GM18951 (cell line): Measurements from ENCODE around the gene STXBP1.

Experiments used
- POLR2A ChIP-seq: IDR thresholded peaks from 4 replicates; pipeline ENCODE4 v1.6.1; 2011; ENCODE audit warnings: mild to moderate bottlenecking; ENCODE audit not compliant: insufficient read length, insufficient read depth; ENCODE audit errors: extremely low read depth
- in situ Hi-C: fragments of 300-500 bp; cut with MboI; formaldehyde crosslinking; loops from one replicate; pipeline ENCODE4 v1.12.0; 2022; ENCODE audit warnings: low sequenced_read_pairs, mixed read lengths, inconsistent platforms; ENCODE audit not compliant: unreplicated experiment

The STXBP1 gene

DNA sequence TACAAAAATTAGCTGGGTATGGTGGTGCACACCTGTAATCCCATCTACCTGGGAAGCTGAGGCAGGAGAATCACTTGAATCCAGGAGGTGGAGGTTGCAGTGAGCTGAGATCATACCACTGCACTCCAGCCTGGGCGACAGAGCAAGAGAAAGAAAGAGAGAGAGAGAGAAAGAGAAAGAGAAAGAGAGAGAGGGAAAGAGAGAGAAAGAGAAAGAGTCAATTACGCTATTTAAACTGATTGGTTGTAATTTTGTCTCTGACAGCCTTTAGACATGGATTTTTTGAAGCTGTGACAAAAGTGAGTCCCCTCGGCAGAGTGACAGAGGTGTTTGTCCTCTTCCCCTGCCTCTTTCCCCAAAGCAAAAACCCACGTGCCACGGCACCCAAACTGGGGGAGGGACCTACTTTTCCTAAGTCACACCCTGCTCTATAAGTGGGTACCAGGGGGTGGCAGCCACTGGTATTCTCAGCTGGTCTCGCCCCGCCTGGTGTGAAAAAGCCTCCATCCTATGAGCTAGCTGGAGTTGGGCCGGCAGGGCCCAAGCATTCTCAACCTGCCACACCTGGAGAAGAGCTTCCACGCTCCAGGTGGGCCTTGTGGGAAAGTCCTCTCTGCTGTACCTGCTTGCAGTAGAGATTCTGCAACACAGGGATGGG is 91.3 kb downstream of the STXBP1 start:
- TF ChIP-seq POLR2A, result no peak
- in situ Hi-C loops, result no loop called here

DNA sequence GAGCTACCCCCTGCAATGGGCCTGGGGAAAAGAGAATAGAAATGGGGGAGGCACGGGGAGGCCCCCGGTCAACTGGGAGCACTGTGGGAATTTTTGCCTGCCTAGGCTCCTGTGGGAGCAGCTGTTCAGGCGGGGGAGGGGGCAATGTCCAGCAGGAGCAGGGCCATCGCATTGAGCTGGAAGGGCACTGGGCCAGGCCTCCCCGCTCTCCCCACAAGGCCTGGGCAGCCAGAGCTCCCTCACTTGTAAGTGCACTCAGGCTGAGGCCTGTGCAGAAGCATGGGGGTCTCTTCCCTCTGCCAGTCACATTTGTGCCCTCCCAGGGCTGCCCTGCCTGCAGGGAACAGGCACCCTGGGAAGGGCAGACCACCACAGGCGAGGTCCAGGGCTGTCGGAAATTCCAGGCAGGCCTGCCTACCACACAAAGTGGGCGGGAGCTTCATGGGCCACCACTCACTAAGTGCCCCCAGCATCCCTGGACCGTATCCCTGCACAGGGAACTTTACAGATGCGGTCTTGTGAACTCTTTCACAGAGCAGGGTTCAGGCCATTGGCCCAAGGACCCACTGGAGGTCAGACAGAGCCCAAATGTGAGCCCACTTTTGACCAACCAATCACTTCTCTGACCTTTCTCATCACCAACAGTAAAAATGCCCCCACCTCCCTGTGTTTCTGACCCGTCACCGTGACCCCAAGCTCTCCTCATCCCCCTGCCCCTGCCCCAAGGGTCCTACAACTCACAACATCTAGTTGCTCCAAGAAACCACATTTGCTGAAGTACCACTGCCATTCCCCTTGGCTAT is 93.7 kb downstream of the STXBP1 start:
- in situ Hi-C loops, result no loop called here
- TF ChIP-seq POLR2A, result no peak

DNA sequence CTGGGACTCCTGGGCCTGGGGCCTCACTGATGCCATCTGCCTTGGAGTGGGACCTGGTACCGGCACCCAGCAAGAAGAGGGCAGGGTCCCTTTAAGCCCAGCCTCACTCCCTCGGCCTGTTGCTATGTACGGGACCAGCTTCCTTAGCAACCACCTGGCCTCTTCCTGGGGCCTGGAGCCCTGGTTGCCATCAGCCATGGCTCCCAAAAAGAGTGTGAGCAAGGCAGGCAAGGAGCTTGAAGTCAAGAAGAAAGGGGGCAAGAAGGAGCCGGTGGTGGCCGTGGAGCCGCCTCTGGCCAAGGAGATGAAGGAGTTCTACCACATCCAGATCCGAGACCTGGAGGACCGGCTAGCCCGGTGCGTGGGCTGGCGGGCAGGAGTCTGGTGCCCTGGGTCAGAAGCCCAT is 94.8 kb downstream of the STXBP1 start, which contains the start of gene CFAP157:
CFAP157 (plus strand) TSS at position 153 of the 406 bp plus-strand sequence; CDS start at position 197, 44 bp downstream.
- TF ChIP-seq POLR2A, result no peak
- in situ Hi-C loops, result no loop called here

DNA sequence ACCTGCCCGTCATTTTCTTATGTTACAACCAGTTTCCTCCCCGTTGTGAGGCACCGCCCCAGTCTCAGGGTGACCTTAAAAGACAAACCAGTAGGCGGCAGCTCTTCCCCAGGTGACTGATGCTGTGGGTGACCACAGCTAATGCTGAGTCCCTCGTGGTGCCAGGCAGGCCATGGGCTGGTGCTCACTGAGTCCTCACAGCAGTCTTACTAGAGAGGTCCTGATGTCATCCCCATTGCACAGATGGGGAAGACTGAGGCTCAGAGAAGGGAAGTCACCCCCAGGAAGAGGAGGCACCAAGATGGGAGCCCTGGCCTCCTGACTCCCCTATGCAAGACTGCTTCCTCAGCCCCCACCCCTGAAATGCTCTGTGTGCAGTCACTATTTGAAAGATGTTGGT is 95.7 kb downstream of the STXBP1 start:
- no peak for TF ChIP-seq POLR2A
- in situ Hi-C loops, result no loop called here

DNA sequence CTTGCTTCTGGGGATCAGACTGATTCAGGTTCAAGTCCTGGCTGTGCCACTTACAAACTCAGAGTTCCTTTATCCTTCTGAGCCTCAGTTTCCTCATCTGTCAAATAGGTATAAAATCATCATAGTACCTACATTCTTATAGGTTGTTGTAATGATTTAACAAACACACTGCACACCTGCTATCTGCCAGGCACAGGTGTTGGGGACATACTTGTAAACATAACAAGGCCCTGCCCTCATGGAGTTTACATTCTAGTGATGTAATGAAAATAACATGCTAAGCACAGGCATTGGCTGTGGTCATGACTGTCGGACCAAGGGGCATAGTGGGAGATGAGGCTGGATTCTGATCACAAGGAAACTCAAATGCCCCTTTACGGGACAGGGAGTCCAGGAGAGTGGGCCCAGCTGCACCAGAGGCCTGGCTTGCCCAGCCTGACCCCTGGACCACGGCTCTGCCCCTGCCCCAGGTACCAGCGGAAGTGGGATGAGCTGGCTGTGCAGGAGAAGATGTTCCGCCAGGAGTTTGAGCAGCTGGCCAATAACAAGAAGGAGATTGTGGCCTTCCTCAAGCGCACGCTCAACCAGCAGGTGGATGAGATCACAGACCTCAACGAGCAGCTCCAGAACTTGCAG is 97.0 kb downstream of the STXBP1 start:
- in situ Hi-C loops, result no loop called here
- no peak for TF ChIP-seq POLR2A

DNA sequence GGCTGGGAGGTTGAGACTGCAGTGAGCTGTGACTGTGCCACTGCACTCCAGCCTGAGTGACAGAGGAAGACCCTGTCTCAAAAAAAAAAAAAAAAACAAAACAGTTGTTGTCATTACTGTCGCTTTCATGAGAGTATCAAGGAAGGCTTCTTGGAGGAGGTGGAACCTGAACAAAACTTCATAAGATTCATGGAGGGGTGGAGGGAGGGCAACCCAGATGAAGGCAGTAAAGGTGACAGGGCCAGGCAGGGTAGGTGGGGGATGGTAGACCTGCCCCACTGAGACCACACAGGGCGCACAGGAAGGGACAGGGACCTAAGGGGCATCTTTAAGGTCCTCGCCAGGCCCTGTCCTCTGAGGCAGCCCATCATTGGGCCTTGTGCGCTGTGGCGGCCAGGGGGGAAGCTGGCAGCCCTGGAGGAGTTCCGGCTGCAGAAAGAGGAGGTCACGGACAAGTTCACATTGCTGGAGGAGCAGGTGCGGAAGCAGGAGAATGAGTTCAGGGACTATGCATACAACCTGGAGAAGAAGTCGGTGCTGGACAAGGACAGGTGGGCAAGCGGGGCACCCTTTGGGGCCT is 98.2 kb downstream of the STXBP1 start:
- in situ Hi-C loops, result no loop called here
- no peak for TF ChIP-seq POLR2A

DNA sequence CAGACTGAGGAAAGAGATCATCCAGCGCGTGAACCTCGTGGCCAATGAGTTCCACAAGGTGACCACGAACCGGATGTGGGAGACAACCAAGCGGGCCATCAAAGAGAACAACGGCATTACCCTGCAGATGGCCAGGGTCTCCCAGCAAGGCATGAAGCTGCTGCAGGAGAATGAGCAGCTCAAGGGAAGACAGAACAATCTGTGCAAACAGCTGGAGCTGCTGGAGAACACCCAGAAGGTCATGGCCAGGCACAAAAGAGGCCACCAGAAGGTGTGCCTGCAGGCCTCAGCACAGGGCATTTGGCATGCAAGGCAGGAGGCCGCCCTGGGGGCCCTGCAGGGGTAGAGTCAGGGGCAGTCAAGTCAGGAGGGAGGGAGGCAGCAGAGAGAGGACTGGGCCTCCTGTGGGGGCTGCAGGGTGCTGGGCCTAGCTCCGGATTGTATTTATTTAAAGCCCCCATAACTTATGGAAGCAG is 99.2 kb downstream of the STXBP1 start:
- in situ Hi-C loops, result no loop called here
- no peak for TF ChIP-seq POLR2A

DNA sequence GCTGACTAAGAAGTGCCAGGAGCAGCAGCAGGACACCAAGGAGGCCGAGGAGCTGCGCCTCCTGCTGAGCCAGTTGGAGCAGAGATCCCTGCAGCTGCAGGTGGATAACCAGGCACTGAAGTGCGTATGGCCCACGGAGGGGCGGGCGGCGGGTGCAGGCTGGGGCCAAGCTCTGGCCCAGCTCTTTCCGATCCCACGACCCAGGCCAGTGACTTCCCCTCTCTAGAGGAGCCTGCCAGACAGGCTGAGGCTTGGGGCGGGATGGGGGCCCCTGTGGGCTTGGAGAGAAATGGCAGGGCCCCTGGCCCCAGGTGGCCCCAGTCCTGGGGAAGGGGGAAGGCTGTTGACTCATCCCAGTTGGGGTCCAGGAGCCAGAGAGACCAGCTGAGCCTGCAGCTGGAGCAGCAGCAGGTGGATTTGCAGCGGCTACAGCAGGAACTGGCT is 99.8 kb downstream of the STXBP1 start:
- in situ Hi-C loops, result no loop called here
- no peak for TF ChIP-seq POLR2A

DNA sequence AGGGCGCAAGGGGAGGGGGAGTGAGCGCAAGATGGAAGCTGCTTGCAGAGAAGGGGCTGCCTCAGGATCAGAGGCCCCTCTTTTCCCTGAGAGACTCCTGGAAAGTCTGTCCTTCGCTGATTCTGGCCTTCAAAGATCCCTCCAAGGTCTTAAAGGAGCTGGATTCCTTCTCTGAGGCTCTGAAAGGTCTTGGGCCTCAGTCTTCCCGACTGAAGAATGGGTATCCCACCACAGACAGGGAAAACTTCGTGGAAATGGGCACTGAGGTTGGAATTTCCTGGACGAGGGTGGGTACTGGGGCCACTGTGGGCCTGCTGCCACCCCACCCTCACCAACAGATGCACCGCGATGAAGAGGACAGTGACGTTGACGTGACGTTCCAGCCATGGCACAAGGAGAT is 100.3 kb downstream of the STXBP1 start:
- in situ Hi-C loops, result no loop called here
- TF ChIP-seq POLR2A, result no peak

DNA sequence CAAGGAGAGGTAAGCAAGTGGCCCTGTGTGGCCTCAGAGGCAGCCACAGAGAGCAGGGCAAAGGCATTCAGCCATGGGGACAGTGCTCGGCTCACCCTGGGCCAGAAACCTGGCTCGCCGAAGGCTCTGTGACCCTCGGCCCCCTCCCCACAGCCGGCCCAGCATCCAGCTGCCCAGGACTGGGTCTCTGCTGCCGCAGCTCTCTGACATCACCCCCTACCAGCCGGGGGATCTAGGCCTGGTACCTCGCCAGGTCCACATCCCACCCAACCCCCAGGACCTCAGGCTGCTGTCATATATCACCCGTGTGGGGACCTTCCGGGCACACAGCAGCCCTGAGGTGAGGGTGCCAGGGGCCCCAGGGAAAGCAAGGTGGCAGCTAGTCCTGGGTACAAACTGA is 100.8 kb downstream of the STXBP1 start:
- TF ChIP-seq POLR2A, result no peak
- in situ Hi-C loops, result no loop called here

DNA sequence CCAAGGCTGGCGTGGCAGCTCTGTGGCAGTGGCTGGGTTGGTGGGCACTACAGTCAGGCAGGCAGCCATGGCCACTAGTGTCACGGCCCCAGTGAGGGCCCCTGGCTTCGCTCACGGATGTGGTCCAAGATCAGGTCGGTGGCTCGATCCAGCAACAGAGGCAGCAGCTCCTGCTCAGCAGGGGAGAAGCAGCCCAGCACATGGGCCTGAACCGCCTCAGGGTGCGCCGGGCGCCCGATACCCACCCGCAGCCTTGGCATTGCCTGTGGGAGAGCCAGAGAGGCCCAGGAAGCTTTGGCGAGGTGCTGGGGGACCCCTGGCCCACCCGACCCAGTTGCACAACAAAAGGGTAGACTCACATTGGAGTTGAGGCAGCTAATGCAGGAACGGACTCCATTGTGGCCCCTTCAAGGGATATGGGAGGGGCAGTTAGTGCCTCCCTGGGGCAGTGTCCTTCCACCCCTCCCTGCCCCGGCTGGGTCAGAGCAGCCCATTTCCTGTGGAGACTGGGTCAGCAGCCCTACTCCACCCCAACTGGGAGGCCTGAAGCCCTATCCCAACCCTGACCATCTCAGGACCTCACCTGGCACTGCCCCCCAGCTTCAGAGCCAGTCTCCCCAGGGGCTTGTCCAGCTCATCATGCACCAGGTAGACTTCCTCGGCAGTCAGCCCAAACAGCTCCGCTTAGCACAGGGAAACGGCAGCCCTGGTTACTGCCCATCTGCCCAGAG is 102.1 kb downstream of the STXBP1 start:
- in situ Hi-C loops, result no loop called here
- no peak for TF ChIP-seq POLR2A

DNA sequence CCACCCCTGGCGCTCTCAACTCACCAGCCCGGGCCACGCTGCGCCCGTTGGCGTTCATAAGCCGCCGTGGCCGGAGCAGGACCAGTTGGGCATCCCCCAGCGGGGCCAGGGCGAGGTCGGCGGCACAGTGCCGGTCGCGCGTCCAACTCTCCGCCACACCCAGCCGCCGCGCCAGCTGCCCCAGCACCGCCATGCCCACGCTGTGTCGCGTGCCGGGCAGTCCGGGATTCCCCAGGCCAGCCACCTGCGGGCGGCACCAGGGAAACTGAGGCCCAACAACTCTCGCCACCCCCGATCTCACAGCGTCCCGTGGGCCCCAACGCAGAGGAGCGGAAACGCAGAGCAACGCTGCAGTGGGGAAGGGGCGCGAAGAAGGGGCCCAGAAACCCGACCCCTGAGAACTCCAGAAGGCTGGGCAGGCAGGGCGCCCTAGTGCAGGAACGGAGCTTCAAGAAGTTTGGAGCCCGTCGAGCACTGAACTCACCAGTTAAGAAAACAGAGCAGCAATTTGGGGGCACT is 102.9 kb downstream of the STXBP1 start:
- in situ Hi-C loops, result no loop called here
- no peak for TF ChIP-seq POLR2A

DNA sequence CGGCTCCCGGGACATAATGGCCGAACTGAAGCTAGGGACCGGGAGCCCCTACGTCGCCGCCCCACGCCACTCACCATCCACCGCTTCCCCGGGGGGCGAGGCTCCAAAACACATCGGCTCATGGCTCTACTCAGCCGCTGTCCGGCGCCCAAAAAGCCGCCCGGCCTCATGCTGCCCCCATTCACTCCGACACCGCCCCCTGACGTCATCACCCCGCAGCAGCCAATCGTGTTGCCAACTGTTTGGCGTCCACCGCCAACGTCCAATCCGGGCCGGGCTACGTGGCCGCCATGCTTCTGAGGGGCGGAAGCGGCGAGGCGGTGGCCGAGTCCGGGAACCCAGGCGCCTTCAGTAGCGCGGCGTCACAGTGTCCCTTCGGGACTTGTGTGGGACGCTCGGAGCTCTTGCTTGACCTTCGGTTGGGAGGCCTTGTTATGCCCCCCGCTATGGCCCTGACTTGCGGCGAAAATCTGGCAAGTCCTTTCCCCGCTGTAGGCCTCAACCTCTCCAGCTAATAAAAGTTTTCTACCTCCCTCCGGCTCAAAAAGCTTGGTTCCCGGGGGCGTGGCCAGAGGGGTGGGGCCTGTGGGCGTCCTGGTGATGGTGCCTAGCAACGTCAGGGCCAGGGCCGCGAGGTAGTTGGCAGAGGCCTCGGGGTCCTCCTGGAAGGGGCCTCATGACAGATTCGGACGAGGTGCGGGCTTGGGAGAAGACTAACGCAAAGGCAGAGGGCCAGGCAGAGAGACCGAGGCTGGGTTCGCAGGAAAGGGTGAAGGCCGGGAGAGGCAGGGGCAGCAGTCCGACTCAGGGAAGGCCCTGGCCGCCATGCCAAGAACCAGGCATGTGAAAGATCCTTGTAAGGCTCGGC is 103.6 kb downstream of the STXBP1 start, which contains the start of the genes PTRH1 and TTC16:
PTRH1 (minus strand) TSS at position 194 of the 868 bp plus-strand sequence; CDS start at position 170, 24 bp downstream.
TTC16 (plus strand) TSS at position 610 of the 868 bp plus-strand sequence; CDS start at position 677, 67 bp downstream.
- in situ Hi-C loops, result no loop called here
- peak; percentile 56 for TF ChIP-seq POLR2A
